Suprapubic skin (tissue), 4 donors: ENCODE results near the gene LIN54.
"Not testable (repeated sequence)": the region's sequence is repeated elsewhere in the genome, so short reads cannot be mapped to it uniquely, and the experiment has no call there.

Source experiments
- EP300 ChIP-seq: sonication (generic); formaldehyde crosslinking; IDR thresholded peaks from one replicate; pipeline ENCODE4 v1.6.1; 2017; ENCODE audit warnings: antibody characterized with exemption
- POLR2AphosphoS5 ChIP-seq, 3 donors: sonication (generic); formaldehyde crosslinking; IDR thresholded peaks; one replicate each; pipeline ENCODE4 v1.6.1; 2017; ENCODE audit warnings: antibody characterized with exemption in 3 of 3
- TF ChIP-seq, protein P1 (sequence below), 2 donors: fragments of 200-600 bp in 1 of 2; fragments of 450-650 bp in 1 of 2; sonication (generic) in 1 of 2; IDR thresholded peaks; one replicate each; pipeline ENCODE4 v1.5.1; 2016 to 2019; ENCODE audit warnings: antibody characterized with exemption in 2 of 2, mild to moderate bottlenecking in 1 of 2, moderate library complexity in 1 of 2

DNA sequence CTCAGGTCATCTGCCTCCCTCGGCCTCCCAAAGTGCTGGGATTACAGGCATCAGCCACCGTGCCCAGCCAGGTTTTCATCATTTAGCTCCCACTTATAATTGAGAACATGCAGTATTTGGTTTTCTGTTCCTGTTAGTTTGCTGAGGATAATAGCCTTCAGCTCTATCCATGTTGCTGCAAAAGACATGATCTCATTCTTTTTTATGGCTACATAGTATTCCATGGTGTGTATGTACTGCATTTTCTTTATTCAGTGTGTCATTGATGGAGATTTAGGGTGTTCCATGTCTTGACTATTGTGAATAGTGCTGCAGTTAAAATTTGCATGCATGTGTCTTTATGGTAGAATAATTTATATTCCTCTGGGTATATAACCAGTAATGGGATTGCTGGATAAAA lies 96.7 kb downstream of the LIN54 start:
- TF ChIP-seq, protein P1, sequence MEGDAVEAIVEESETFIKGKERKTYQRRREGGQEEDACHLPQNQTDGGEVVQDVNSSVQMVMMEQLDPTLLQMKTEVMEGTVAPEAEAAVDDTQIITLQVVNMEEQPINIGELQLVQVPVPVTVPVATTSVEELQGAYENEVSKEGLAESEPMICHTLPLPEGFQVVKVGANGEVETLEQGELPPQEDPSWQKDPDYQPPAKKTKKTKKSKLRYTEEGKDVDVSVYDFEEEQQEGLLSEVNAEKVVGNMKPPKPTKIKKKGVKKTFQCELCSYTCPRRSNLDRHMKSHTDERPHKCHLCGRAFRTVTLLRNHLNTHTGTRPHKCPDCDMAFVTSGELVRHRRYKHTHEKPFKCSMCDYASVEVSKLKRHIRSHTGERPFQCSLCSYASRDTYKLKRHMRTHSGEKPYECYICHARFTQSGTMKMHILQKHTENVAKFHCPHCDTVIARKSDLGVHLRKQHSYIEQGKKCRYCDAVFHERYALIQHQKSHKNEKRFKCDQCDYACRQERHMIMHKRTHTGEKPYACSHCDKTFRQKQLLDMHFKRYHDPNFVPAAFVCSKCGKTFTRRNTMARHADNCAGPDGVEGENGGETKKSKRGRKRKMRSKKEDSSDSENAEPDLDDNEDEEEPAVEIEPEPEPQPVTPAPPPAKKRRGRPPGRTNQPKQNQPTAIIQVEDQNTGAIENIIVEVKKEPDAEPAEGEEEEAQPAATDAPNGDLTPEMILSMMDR (IDR thresholded peaks at IDR 0.05), result not testable (repeated sequence)
- TF ChIP-seq POLR2AphosphoS5 (IDR thresholded peaks at IDR 0.05); EP300: not testable (repeated sequence)
